ENCODE measurements around the gene CASP2.
A peak's percentile ranks its signal among the peaks of the same experiment; 100 is the strongest.

The CASP2 gene

GRCh38 chr7:143337216-143337615, 49.1 kb downstream of the CASP2 start:
- DNase-seq (ENCODE audit: low spot score) = no peak

- DNase-seq (ENCODE audit: low spot score) = no peak
Observed at GRCh38 chr7:143341842-143342241, 53.7 kb downstream of the CASP2 start.

- no peak for DNase-seq (ENCODE audit: low spot score)
Observed at GRCh38 chr7:143343596-143343995, 55.4 kb downstream of the CASP2 start.

GRCh38 chr7:143345428-143345900, 57.3 kb downstream of the CASP2 start:
- peak; percentile 80 for DNase-seq (ENCODE audit: low spot score)

GRCh38 chr7:143346018-143346417, 57.9 kb downstream of the CASP2 start:
- no peak for DNase-seq (ENCODE audit: low spot score)

GRCh38 chr7:143347950-143348349, 59.8 kb downstream of the CASP2 start:
- DNase-seq (ENCODE audit: low spot score) = no peak

GRCh38 chr7:143351060-143351459, 62.9 kb downstream of the CASP2 start:
- DNase-seq (ENCODE audit: low spot score) = no peak

GRCh38 chr7:143351574-143351973, 63.4 kb downstream of the CASP2 start:
- no peak for DNase-seq (ENCODE audit: low spot score)

- DNase-seq (ENCODE audit: low spot score) = peak; percentile 79
Observed at GRCh38 chr7:143352531-143353002, 64.4 kb downstream of the CASP2 start.

- DNase-seq (ENCODE audit: low spot score) = no peak
Observed at GRCh38 chr7:143354376-143354775, 66.2 kb downstream of the CASP2 start.

- DNase-seq (ENCODE audit: low spot score) = no peak
Observed at GRCh38 chr7:143354965-143355364, 66.8 kb downstream of the CASP2 start.

- DNase-seq (ENCODE audit: low spot score) = no peak
Observed at GRCh38 chr7:143355450-143356385, 67.6 kb downstream of the CASP2 start.

- no peak for DNase-seq (ENCODE audit: low spot score)
Observed at GRCh38 chr7:143356414-143357050, 68.4 kb downstream of the CASP2 start.

Measured in ecto neural progenitor cell (in vitro differentiated cells).